ENCODE data around the gene RPL6. TPM values are rescaled to one million over a fixed set of nuclear protein-coding genes. Genes with fewer than 3 reads are reported as not detected.

The RPL6 gene
- total RNA-seq, 1 donor from 2014 or later: 1,338 TPM

DNA sequence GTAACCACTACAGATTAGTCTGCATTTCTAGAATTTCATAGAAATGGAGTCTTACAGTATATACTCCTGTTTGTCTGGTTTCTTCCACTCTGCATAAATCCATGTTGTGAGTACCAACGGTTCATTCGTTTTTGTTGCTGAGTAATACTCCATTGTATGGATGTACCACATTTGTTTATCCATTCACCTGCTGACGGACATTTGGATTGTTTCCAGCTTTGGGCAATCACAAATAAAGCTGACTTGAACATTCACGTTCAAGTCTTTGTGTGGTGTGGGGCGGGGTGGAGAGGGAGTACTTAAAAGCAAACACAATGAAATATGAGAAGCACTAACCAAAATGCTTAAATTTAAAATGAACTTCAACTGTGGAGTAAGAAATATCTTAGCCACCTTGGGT, 34.3 kb downstream of the RPL6 start:
- no peak for DNase-seq

DNA sequence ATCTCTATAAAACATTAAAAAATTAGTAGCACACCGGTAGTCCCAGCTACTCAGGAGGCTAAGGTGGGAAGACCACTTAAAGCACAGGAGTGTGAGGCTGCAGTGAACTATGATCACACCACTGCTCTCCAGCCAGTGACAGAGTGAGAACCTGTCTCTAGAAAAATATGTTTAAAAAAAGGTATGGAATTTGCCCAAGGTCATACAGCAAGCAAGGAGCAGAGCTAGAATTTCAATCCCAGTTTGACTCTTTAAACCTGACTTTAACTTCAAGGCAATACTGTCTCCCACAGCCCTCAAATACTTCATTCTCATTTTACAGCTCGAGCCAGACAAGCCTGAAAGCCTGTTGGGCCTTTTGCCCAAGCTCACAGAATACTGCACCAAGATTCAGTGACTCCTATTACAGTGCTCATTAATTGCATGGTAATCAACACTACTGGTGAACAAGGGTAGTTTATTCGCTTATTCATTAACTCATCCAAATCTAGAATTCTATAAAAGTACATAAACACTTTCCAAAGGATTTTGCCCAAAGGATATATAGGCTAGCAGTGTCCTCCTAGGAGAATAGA, 35.2 kb downstream of the RPL6 start:
- no peak for DNase-seq

DNA sequence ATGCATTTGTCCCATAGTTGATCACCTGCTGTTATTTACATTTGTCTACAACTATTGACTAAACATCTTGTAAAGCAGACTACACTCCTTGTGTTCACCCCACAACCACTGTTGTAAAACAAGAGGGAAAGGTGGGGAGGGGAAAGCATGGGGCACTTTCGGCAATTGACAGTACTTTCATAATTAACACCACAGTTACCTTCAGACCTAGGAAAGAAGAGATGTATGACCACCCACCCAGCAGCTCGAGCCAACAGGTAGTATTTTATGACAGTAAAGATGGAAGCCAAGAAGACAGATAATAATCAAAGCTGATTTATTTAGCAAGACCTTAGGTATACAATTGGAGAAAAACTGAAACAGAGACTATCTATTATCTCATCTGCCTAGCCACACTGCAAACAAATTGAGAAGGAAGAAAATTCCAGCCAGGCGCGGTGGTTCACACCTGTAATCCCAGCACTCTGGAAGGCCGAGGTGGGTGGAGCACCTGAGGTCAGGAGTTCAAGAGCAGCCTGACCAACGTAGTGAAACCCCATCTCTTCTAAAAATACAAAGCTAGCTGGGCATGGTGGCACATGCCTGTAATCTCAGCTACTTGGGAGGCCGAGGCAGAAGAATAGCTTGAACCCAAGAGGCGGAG, 38.4 kb downstream of the RPL6 start:
- no peak for DNase-seq

DNA sequence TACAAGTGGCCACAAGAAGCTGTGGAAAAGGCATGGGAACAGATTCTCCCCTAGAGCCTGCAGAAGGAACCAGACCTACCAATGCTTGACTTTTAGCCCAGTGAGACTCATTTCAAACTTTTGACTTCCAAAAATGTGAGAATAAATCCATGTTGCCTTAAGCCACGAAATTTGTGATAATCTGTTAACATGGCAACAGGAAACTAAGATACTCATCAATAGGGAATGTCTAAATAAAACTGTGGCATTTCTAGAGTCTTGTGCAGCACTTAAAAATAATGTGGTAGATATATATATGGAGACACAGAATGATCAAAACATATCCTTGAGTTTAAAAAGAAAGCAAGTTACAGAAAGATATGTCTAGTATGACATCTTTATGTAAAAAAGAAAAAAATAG, 39.2 kb downstream of the RPL6 start:
- DNase-seq: no peak

DNA sequence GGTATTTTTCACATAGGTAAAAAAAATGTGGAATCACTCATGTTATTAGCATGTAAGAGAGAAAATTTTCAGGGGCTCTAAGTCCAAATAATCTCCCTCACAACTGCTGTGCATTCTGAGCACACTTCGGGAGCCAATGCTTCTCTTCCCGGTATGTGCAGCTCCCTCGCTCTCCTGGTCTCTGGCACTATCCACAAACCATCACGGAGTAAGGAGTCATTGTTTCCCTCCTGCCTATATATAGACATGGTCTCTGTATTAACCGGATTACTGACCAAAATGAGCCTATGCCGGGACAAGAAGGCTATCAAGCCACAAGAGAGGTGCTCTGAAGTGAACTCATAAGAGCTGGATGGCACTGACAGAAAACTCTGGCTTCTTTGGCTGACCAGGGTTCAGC, 40.5 kb downstream of the RPL6 start:
- DNase-seq: no peak

DNA sequence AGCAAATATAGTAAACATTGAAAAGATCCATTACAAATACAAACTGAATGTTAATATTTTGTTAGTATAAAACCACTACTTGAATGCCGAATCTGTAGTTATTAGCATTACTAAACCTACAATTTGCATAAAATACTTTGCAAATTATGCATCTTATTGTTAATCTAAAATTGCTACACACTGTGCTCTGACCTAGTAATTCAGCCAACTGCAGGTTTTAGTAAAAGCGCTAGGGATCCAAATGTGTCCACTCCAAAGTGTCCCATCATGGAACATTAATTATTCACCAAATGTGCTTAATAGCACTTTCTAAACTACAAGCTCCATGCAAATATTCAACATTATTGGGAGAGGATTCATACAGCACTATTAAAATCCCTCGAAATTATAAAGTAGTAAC, 41.4 kb downstream of the RPL6 start:
- no peak for DNase-seq

DNA sequence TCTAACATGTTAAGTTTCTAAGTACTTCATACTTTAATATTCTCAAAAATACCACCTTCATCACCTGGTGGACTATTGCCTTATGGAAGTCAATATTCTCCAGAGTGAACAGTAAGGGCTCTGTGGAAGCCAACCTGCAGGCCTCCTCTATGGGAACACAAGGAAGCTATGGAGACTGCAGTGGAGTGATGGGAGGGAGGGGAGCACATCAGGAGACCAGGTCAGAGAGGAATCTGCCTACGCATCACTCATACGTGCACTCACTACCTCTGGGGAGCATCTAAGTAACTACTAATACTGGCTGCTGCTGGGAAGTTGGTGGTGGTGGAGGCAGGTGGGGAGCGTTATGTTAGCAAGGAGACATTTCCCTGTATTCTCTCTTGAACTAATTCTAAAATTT, 47.1 kb downstream of the RPL6 start:
- no peak for DNase-seq

DNA sequence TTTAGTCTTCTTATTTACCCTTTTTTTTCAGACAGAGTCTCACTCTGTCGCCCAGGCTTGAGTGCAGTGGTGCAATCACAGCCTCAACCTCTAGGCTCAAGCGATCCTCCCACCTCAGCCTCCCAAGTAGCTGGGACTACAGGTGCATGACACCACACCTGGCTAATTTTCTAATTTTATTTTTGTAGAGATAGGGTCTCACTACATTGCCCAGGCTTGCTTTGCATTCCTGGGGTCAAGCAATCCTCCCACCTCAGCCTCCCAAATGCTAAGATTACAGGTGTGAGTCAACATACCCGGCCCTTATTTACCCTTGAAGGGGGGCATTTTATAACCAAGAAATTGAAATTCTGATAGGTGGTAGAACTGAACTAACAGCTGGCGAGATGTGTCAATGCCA, 48.1 kb downstream of the RPL6 start:
- DNase-seq: no peak

DNA sequence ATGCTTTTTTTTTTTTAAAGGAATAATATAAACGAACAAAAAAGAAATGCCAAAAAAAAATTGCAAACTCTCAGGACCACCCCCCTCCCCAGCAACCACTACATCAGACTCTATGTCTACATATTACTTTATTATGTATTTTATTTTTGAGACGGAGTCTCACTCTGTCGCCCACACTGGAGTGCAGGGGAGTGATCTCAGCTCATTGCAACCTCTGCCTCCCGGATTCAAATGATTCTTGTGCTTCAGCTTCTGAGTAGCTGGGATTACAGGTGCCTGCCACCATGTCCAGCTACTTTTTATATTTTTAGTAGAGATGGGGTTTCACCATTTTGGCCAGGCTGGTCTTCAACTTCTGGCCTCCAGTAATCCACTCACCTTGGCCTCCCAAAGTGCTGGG, 50.1 kb downstream of the RPL6 start:
- no peak for DNase-seq

DNA sequence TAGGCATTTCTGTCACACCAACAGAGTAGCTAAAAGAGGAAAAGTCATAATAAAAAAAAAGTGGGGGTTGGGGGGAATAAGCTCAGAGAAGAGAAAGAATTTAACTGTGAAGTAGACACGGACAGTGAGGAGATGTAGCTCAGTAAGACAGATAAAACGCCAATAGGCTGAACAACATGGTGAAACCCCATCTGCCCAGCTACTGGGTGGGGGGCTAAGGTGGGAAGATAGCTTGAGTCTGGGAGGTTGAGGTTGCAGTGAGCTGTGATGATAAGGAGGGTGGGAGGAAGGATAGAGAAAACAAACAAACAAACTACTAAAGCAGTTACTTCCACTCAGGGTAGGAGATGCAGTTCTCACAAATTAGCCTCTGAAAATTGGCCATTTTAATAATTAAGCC, 52.2 kb downstream of the RPL6 start:
- DNase-seq: no peak

Other genes starting within 250 kb of the RPL6 start
- gene HECTD4, start 27.2 kb downstream of the RPL6 start, total RNA-seq: 63.0 TPM
- 93.4 TPM for gene PTPN11, start 9.3 kb upstream of the RPL6 start, total RNA-seq